Fibroblast of skin of right quadriceps (primary cell): ENCODE results near the gene KIF16B.
A peak's percentile ranks its signal among the peaks of the same experiment; 100 is the strongest.

ENCODE experiments used
- DNase-seq: peaks from one replicate; pipeline ENCODE4 v3.0.0-alpha.2; 2013

KIF16B gene

GRCh38 chr20:16388731-16389130, 184.5 kb downstream of the KIF16B start:
- no peak for DNase-seq

GRCh38 chr20:16387666-16388065, 185.6 kb downstream of the KIF16B start:
- no peak for DNase-seq

- no peak for DNase-seq
Observed at GRCh38 chr20:16385891-16386290, 187.4 kb downstream of the KIF16B start.

- no peak for DNase-seq
Observed at GRCh38 chr20:16385462-16385861, 187.8 kb downstream of the KIF16B start.

GRCh38 chr20:16381444-16381843, 191.8 kb downstream of the KIF16B start:
- DNase-seq, result no peak

- no peak for DNase-seq
Observed at GRCh38 chr20:16378712-16379370, 194.4 kb downstream of the KIF16B start.

GRCh38 chr20:16378122-16378521, 195.1 kb downstream of the KIF16B start:
- no peak for DNase-seq

- DNase-seq, result no peak
Observed at GRCh38 chr20:16369441-16369840, 203.8 kb downstream of the KIF16B start.

- DNase-seq, result peak; percentile 4
Observed at GRCh38 chr20:16368645-16369292, 204.5 kb downstream of the KIF16B start.

- DNase-seq, result no peak
Observed at GRCh38 chr20:16367948-16368560, 205.2 kb downstream of the KIF16B start.

GRCh38 chr20:16366529-16366928, 206.7 kb downstream of the KIF16B start:
- DNase-seq, result no peak

GRCh38 chr20:16364320-16364687, 208.9 kb downstream of the KIF16B start:
- no peak for DNase-seq

- peak; percentile 2 for DNase-seq
Observed at GRCh38 chr20:16363506-16364319, 209.5 kb downstream of the KIF16B start.

- no peak for DNase-seq
Observed at GRCh38 chr20:16362642-16363041, 210.6 kb downstream of the KIF16B start.

- DNase-seq, result no peak
Observed at GRCh38 chr20:16360668-16361067, 212.6 kb downstream of the KIF16B start.

- DNase-seq, result no peak
Observed at GRCh38 chr20:16353417-16353781, 219.8 kb downstream of the KIF16B start.

GRCh38 chr20:16352751-16353416, 220.4 kb downstream of the KIF16B start:
- no peak for DNase-seq

GRCh38 chr20:16352321-16352720, 220.9 kb downstream of the KIF16B start:
- no peak for DNase-seq

GRCh38 chr20:16351415-16351814, 221.8 kb downstream of the KIF16B start:
- no peak for DNase-seq

GRCh38 chr20:16350465-16350864, 222.8 kb downstream of the KIF16B start:
- DNase-seq, result peak; percentile 17

- DNase-seq, result peak; percentile 58
Observed at GRCh38 chr20:16349523-16350260, 223.6 kb downstream of the KIF16B start.

- DNase-seq, result no peak
Observed at GRCh38 chr20:16346956-16347355, 226.3 kb downstream of the KIF16B start.
